ENCODE measurements around the gene SLC45A2.

Gene SLC45A2

DNA sequence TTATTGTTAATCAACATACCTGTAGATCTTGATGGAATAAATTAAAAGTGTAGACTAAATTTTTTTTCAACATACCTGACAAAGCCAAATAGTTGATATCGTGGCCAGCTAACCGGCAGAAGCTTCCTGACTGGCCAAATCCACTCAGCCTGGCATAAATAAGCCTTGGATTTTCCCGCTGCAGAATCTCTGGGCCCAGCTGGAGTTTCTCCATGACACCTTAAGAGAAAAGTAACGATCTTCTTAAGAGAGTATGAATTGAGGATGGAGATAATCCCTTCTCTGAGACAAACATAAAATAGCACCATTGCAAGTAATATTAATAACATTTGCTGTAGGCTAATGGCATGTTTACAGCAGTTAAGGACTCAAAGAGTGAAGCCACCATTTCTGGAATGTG lies 21.2 kb upstream of the SLC45A2 start:
- DNase-seq: no peak

DNA sequence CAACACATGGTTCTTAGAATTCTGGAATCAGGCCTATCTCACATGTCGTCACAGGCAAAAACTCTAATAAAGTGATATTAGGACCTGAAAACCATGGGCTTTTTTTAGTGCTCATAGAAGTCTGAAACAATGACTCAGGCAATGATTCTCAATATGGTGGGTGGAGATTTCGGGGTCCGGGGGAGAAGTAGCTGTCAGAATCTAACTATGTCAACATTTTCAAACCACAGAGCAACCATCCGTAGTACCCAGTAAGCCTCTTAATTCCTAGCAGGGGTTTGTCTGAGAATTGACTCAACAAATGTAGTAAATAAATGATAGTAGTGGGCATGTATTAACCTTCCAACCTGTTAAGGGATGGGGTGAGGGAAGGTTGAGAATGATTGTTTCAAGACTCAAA lies 20.7 kb upstream of the SLC45A2 start:
- no peak for DNase-seq

DNA sequence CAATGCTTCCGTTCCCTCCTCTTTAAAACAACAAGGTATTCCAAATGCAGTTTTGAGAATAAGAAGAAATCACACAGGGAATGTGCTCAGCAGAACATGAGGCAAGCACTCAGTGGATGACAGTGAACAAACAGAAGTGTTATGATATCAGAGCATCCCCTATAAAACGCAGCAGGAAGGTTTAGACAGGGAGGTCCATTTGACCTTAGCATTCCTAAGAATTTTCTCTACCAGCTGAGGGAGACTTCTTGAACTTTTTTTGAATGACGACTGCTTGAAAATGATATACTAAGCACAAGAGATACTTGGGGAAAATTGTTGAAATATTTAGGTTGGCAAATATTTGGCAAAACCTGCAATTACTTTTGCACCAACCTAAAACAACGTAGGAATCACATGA lies 19.4 kb upstream of the SLC45A2 start:
- no peak for DNase-seq

DNA sequence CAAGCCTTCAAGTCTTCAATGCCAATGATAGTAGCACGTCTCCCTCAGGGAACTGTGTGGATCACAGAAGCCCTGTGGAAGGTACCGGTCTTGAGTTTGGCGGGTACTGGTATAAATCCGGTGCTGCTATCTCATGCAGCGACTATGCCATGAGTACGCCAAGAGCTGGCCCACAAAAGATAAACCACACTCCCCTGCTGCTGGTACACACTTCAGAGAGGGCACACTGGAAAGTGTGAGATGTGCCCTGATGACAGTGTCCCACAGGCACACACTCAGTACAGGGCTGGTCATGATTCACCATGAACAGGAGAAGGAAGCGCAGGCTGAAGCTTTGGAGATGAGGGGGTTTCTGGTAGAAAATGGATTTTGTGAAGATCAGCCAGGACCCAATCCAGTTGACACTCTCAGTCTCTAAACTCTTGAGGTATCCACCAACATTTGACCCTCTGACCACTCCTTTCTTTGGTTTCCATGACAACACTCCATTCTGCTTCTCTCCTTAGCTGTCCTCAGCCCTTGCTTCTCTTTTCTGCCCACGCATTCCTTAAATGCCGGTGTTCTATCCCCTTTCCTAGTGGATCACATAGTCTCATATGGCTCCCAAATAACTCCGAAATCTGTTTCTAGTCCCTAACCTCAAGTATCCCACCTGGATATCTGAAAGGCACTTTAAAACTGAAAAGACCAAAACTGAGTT lies 18.3 kb upstream of the SLC45A2 start:
- DNase-seq: no peak

DNA sequence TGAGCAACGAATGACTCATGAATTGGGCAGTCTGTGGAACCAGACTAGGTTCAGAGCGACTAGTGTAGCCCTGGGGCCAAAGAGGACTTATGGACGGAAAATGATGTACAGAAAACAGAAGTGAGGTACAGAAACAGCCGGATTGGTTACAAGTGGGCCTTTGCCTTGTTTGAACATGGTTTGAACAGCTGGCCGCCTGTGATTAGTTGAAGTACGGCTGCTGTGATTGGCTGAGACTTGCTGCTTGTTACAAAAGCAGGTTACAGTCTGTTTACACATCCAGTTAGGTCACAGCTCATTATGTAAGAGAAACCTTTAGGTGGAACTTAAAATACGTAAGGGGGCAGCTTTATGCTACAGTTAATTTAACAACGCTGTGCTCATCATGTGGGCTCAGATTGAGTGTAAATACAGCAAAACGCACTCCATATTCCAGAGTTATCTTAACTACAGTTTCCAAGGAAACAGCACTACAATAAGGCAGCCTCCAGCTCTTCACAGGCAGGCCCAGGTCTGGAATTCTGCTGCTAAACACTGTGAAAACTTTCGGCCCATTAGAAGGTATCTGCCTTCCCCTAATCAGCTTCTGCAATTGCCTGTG lies 16.8 kb upstream of the SLC45A2 start:
- DNase-seq: no peak

DNA sequence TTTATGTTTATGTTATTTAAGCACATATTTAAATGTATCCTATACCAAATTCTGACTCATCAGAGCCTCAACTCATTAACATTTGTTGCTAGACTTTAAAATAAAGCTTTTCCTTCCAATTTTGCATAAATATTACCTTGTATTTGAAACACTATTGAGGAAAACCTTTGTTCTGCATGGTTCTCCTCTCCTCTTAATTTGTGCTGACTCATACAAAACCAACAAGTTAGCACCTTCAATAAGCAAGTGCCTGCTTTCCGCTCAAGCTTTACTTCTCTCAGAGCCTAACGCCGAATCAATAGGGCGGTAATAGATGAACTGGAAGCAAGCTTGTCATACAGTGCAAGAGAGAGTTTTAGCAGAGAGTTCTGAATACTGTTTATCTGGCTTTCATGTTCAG lies 15.5 kb upstream of the SLC45A2 start:
- DNase-seq: no peak

DNA sequence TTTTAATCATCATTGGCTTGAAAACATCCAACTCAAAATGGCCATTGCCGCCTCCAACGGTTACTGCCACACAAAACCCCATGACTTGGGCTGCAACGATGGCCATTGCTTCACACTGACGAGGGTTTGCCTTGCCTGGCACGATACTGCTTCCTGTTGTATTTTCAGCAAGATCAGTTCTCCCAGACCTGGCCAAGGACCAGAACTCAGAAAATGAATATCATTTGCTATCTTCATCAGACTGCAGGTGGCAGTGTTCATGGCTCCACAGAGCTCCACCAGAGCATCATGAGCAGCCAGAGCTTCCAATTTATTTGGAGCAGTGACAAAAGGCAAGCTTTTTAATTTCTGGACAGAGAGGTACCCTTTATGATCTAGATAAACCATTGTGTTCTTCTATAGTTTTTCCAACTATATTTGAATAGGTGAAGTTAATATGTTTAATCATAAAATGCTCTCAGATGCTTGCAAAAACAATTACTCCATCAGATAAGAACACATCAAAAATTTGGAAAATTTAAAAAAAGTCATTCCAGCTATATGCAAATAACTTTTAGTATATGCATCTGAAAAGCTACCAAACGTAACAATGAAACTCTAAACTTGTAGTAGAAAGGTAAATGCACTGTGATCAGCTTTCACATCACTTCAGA lies 13.0 kb upstream of the SLC45A2 start:
- peak in 1 of 2 experiments; percentile 3 for DNase-seq

DNA sequence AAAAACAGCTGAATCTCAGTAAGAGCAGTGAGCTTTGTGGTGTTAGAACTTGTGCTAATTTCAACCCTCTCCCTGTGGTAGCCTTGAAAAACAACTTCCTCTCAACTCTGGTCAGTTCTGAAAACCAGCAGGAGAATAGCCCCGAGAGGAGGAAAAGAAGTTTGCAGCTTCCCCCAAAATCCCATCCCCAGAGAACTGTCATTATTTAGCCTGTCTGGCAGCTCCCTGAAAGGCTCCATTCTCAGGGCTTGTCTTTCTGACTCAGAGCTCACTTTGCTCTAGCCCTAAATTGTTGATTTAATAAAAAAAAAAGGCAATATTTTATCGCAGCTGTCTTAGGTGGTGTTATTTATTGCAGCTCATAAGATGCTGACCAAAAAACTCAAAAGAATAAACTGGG lies 11.4 kb upstream of the SLC45A2 start:
- no peak for DNase-seq

DNA sequence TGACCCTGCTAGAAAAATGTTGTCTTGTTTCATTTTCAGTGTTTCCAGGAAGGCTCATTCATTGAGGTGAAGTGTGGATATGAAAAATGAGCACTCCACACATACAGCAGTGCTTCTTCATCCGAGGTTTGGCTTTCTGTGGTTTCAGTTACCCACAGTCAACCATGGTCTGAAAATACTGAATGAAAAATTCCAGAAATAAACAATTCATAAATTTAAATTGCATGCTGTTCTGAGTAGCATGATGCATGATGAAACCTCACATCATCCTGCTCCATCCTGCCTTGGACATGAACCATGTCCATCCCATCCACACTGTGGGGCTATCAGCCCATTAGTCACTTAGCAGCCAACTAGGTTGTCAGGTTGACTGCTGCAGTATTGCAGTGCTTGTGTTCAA lies 10.4 kb upstream of the SLC45A2 start:
- DNase-seq: no peak

DNA sequence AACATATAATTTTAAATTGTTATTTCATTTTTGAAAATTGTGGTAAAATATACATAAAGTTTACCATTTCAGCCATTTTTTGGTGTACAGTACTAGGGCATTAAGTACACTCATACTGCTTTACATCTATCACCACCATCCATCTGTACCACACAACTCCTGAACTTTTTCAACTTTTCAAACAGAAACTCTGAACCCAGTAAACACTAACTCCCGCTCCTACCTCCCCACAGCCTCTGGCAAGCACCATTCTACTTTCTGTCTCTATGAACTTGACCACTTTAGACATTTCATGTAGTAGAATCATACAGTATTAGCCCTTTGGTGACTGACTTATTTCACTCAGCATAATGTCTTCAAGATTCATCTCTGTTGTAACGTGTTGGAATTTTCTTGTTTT lies 8.4 kb upstream of the SLC45A2 start:
- DNase-seq: no peak

DNA sequence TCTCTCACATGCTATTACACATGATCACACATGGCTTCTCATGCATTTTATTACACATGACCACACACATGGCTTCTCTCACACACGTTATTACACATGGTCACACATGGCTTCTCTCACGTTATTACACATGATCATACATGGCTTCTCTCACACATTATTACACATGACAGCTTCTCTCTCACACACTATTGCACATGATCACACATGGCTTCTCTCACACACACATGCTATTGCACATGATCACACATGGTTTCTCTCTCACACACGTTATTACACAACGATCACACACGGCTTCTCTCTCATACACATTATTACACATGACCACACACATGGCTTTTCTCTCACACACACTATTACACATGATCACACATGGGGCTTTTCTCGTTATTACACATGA lies 954 bp upstream of the SLC45A2 start:
- DNase-seq: no peak

DNA sequence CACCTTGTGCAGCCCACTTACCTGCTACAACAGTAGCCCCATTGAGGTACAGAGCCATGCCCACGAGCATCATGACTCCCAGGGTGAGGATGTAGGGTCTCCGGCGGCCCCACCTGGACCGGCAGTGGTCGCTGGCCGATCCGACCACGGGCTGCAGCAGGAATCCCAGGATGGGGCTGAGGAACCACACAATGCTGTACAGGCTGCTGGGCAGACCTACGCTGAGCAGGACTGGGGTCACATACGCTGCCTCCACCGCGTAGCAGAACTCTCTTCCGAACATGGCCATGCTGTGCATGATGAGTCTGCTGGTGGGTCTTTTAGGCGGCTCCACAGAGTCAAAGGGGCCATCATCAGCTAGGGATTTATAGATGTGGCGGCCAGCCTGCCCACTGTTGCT lies 315 bp downstream of the SLC45A2 start:
- no peak for DNase-seq

DNA sequence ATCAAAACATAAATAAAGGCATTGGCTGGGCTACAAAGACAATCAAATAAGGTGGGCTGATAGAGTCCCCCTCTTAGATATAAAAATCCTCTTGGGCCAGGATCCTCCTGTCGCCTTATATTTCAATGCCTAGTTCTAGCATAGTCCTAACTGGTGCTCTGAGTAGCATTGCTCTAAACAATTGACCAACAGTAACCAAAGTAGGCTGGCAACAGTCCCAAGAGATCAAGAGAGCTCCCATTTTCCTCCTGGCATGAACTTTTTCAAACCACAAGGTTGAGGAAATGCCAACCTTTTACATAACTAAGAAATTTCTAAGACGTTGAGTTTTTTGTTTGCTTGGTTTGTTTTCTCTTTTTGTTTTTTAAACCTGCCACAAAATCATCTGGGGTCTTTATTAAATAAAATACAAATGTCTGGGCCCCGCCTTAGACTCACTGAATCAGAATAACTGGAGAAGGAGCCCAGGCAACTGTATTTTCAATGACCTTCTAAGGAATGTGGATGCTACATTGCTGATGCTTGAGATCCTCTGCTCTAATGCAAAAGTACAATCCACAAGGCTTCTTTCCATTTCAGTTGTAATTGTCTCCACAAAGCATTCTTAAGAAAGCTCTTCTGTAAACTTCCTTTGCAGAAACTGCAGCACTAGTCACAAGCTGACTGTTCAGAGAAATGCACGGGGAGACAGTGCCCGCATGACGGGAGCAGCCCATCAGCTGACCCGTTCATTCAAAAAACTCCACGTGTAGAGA lies 2.9 kb downstream of the SLC45A2 start:
- DNase-seq: no peak

DNA sequence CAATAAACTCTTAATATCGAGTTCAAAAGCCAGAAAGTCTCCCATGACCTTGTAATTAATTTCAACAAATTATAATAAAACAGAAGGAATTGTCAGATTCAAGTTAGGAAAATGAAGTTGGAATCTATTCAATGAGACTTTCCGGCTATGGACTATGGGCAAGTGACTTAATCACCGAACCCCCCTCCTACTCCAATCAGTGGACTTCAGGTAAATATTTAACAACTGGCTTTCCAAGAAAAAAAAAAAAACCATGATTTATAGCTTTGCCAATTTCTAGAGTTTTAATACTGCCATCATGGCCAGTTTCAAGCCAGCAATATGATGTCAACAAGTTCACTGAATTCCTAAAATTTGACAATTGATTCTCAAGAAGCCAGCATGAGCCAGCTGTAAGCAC lies 4.5 kb downstream of the SLC45A2 start:
- no peak for DNase-seq

DNA sequence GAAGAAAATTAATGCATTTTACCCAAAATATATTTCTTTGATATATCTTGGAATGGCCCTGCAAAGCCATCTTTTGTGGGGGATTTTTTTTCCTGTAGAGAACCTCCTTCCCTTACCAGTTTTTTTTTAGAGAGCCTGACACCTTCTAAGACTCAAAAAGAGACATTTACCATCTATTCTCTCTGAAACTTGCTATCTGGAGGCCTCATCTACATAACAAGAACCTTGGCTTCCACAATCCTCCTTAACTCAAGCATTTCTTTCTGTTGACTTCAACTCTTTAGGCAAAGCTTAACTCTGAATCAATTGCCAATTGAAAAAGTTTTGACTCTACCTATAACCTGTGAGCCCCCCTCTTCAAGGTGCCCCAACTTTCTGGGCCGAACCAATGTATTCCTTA lies 6.2 kb downstream of the SLC45A2 start:
- no peak for DNase-seq

DNA sequence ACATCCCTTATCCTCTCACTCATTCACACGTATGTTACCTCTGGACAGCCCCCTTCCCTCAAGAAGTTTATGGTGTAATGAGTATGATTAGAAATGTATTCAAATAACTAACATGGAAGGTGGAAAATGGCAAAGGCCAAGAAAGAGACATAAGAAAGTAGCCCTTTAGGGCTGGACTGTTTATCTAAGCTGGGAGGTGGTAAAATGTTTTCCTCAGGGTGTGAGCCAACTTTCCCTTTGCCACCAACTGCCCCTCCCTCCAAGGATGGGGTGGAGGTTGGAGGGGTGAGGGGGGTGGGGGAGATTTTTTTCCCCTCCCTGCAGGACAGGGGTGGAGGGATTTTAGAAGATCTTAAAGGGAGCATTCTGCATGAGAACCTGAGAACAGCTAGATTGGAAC lies 8.2 kb downstream of the SLC45A2 start:
- DNase-seq: no peak

DNA sequence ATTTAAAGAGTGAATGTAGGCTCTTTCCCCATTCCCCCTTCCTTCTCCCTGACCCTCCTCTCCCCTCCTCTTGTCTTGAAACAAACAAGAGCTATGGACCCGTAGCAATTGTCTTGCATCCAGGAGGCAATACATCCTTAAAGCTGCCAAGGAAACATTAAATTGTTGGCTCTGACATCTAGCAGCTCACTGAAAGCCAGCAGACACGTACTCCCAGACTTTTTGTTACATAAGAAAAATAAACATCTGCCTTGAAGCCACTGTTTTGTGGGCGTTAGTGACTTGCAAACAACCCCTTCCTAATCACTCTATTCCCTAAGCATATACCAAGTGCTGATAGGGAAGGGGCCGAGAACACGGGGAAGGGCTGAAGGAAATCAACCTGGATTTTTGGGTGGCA lies 8.6 kb downstream of the SLC45A2 start:
- DNase-seq: no peak

DNA sequence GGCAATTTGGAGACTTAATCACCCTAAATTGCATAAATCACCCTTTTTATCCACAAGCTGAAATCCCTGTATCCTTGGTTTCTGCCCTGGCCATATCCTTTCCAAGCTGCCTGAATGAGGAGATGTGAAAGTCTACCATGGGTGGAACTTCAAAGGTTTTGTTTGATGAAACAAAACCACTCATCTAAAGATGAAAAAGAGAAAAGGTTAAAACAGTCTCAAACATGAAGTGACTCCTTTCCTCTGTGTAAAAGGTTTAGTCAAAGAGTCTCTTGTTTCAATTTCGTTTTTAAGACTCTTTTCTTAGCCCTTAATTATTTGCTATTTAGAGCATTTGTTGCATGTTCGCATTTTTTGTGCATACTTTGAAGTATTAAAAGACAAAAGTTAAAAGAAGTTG lies 11.2 kb downstream of the SLC45A2 start:
- no peak for DNase-seq

DNA sequence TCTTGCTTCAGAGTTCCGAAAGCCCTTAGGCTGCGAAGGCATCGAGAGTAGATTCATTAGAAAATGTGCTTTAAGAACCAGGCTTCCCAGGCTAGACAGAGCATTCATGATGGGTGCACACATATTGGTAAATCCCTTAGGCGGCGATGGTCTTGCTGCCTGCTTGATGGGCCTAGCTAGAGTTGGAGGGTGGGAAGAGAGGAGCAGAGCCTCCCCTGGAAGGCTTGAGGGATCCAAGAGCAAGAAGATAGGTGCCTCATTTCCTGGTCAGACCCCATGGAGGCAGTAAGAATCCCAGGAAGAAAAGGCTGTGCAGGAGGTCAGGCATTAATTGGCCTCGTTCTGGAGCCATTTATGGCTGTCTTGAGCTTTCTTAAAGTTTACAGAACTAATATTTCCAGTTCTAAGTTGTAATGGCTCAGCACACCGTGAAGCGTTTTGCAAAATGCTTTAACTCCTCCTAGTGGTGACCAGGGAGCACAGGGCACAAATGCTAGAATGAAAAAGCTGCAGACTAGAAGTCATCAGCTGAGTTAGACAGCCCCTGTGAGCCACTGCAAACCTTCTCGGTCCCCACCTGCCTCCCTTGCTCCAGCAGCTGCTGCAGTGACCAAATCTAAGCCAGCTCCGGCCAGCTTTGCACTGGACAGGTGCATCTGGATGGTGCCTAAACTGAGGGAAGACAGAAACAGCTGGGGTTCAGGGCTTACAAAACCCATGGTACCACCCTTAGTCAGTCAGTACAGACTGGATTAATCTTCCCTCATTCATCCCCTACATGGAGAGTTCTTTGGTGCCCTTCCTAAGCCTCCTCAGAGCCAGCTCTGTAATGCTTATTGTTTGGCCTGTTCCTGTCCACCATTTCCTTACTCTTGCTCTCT lies 14.7 kb downstream of the SLC45A2 start:
- no peak for DNase-seq

DNA sequence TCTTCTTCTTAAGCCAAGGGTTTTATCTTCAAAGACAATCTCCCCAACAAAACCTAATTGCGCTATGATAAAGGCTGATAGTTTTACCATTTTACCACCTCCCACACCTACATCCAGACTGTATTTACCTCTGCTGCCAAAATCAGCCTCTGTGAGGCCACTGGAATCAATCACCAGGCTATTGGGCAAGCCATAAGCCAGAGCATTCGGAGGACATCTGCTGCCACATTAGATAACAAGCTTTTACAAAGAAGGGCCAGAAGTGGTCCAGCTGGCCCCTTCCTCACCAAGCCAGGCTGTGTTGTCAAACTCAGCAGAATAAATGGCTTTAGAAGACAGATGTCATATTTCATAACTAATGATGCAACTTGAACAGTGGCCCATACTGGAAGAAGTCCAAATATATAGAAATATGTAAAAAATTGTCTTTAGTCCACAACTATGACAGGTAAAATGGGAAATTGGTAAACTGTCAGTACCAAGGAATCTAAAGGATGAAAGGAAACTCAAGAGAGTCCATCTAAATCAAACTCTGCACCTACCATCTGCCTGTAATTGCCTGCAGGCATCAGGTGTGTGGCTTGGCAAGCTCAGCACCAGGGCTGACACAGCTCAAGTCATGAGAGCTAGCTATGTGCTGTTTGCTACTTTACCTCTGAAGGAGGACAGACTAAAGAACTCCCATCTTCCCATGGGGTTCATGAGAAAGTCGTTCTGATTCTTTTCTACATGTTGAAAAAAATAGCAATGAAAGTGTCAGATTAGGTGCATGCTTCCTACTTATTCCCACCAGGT lies 16.1 kb downstream of the SLC45A2 start:
- DNase-seq: no peak

DNA sequence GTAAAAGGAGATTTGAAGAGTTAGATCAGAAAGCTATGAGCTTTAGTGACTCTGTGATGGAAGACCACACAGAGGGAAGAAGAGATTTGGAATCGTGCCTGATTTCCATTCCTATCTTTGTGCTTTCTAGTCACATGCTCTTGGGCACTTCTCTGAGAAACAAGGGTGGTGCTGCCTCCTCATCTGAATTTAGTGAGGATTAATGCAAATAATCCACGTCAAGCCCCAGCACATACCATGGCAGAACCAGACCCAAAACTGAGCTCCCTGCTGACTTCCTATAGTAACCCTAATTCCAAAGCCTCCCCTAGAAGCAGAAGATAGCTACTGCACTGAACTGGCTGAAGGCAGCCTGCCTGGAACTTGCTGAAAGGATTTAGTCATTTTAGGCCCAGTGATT lies 17.7 kb downstream of the SLC45A2 start:
- DNase-seq: no peak

DNA sequence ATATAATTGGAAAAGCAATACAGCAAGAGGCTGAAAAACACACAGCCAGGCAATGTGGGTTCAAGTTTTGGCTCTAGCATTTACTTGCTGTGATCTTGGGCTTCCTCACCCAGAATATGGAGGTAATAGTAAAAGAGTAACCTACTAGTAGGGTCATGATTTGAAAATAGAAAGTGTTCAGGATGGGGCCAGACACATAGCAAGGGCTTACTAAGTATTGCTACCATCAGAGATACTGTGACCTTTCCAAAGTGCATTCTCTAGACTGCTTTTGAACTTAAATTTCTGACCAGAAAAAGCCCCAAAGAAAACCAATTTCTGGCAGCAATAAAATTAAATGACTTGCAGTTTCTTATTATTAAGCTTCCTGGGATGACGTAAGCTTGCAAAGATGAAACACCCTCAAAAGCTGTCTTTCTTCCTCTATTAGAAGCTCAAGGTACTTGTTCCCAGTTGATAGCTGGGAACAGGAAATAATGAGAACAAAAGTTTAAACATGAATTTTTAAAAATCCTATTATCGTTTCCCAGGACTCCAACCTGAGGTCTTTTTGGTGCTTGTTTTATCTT lies 20.3 kb downstream of the SLC45A2 start:
- DNase-seq: no peak

Measured in activated CD4-positive, alpha-beta T cell treated with anti-CD3 and anti-CD28 coated beads, Interleukin-2, amount 50 U/mL, for 4 hours (primary cell).